Gastrocnemius medialis (tissue), 4 donors: Measurements from ENCODE around the gene NLRP6. TPM values are rescaled to one million over a fixed set of nuclear protein-coding genes. Genes with fewer than 3 reads are reported as not detected.
"Not testable (repeated sequence)": the region's sequence is repeated elsewhere in the genome, so short reads cannot be mapped to it uniquely, and the experiment has no call there.

Experiments used
- ATAC-seq, 2 donors: fragments of 150-250 bp; one replicate each; pipeline ENCODE4 v1.9.1; 2016
- DNase-seq, 2 donors: peaks; one replicate each; pipeline ENCODE4 v3.0.0-alpha.2; 2019
- H3K27ac ChIP-seq, 4 donors: fragments of 200-600 bp; sonication (generic); 1 replicate in 1 of 4; 2 replicates in 3 of 4; pipeline ENCODE4 v1.5.1; 2016 to 2018; ENCODE audit warnings: mild to moderate bottlenecking in 2 of 4, moderate library complexity in 1 of 4
- H3K27me3 ChIP-seq, 3 donors: fragments of 200-600 bp; sonication (generic) in 2 of 3; 1 replicate in 1 of 3; 2 replicates in 2 of 3; pipeline versions ENCODE4 v1.5.1 to v1.6.0; 2016 to 2019; ENCODE audit warnings: mild to moderate bottlenecking in 1 of 3, moderate library complexity in 1 of 3
- H3K36me3 ChIP-seq, 2 donors: fragments of 200-600 bp; sonication (generic) in 1 of 2; one replicate each; pipeline ENCODE4 v1.5.1; 2017 to 2018
- H3K4me1 ChIP-seq, 2 donors: fragments of 200-600 bp; sonication (generic) in 1 of 2; one replicate each; pipeline ENCODE4 v1.5.1; 2016 to 2017; ENCODE audit warnings: mild to moderate bottlenecking in 2 of 2
- H3K4me3 ChIP-seq, 4 donors: fragments of 200-600 bp; sonication (generic) in 3 of 4; 1 replicate in 1 of 4; 2 replicates in 3 of 4; pipeline ENCODE4 v1.5.1; 2016 to 2019; ENCODE audit warnings: mild to moderate bottlenecking in 2 of 4
- H3K9me3 ChIP-seq, 3 donors: fragments of 200-600 bp; sonication (generic) in 2 of 3; 1 replicate in 1 of 3; 2 replicates in 2 of 3; pipeline ENCODE4 v1.5.1; 2016 to 2019
- POLR2A ChIP-seq, 2 donors: fragments of 450-650 bp; IDR thresholded peaks; one replicate each; pipeline ENCODE4 v1.6.1; 2017; ENCODE audit warnings: antibody characterized with exemption in 2 of 2, mild to moderate bottlenecking in 2 of 2, moderate library complexity in 2 of 2
- in situ Hi-C, 4 donors: fragments of 200-750 bp; cut with MboI; loops; one replicate each; pipeline versions ENCODE4 v1.15.0 to v1.8.0; 2017; ENCODE audit warnings: low sequenced_read_pairs in 4 of 4
- intact Hi-C: fragments of 100-400 bp; cut with DNase I; formaldehyde crosslinking; loops from one replicate; pipeline ENCODE4 v1.15.1; 2023; ENCODE audit warnings: low total_unique reads
- total RNA-seq, 4 donors: library from RNA; depleted of rRNA; stranded (reverse); fragments of >200 nt; gene quantifications; one replicate each; pipeline versions ENCODE4 v1.1.0 to v1.2.3, GENCODE V29; 2016
- TF ChIP-seq, protein P1 (sequence below), 5 experiments: fragments of 450-650 bp in 3 of 5; fragments of 200-600 bp in 2 of 5; sonication (generic) in 2 of 5; IDR thresholded peaks in 4 of 5; conservative IDR thresholded peaks in 1 of 5; 1 replicate in 4 of 5; 2 replicates in 1 of 5; pipeline ENCODE4 v1.5.1; 2016 to 2019; ENCODE audit warnings: antibody characterized with exemption in 5 of 5, mild to moderate bottlenecking in 3 of 5, moderate library complexity in 3 of 5

The NLRP6 gene
- total RNA-seq, 4 donors from 2014 or later: 0.09 TPM; not detected in 3

DNA sequence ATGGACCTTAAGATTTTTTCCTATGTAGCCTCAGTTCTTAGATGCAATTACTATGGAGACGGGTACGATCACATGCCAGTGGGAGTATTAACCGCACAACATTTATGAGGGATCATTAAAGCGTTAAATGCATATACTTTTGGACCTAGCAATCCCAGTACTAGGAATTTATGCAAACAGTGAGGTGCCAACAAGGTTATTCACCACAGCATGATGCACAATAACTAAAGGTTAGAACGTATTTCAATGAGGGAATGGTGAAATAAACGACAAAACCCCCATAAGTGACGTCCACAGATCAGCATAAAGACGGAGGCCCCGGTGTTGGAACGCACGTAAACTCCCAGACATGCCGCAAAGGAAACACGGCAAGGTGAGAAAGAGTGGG, 42.6 kb upstream of the NLRP6 start:
- in situ Hi-C loops: no loop called here
- Histone ChIP-seq H3K27ac (peak overlapping the region; percentile 97 to 99 (median 97)), H3K4me3 (peak overlapping the region; percentile 88 to 100 (median 90)), H3K36me3 (peaks cover 0 to 10% of the 10 kb centered on the region in 2 donors), H3K4me1 (peaks cover 32% of the 10 kb centered on the region in 2 donors), H3K9me3 (no peaks in the 10 kb centered on the region), H3K27me3 (no peaks in the 10 kb centered on the region)
- TF ChIP-seq, protein P1, sequence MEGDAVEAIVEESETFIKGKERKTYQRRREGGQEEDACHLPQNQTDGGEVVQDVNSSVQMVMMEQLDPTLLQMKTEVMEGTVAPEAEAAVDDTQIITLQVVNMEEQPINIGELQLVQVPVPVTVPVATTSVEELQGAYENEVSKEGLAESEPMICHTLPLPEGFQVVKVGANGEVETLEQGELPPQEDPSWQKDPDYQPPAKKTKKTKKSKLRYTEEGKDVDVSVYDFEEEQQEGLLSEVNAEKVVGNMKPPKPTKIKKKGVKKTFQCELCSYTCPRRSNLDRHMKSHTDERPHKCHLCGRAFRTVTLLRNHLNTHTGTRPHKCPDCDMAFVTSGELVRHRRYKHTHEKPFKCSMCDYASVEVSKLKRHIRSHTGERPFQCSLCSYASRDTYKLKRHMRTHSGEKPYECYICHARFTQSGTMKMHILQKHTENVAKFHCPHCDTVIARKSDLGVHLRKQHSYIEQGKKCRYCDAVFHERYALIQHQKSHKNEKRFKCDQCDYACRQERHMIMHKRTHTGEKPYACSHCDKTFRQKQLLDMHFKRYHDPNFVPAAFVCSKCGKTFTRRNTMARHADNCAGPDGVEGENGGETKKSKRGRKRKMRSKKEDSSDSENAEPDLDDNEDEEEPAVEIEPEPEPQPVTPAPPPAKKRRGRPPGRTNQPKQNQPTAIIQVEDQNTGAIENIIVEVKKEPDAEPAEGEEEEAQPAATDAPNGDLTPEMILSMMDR (IDR thresholded peaks at IDR 0.05 in 4 of 5, conservative IDR thresholded peaks at IDR 0.05 in 1 of 5): no peak
- no peak for TF ChIP-seq POLR2A (IDR thresholded peaks at IDR 0.05)
- DNase-seq: no peak
- ATAC-seq: peak; percentile 22 to 25
- intact Hi-C loops: loop anchor here (5.0 kb wide), 1 partner anchor 52 kb away; the partner anchor contains the start of gene PGGHG

DNA sequence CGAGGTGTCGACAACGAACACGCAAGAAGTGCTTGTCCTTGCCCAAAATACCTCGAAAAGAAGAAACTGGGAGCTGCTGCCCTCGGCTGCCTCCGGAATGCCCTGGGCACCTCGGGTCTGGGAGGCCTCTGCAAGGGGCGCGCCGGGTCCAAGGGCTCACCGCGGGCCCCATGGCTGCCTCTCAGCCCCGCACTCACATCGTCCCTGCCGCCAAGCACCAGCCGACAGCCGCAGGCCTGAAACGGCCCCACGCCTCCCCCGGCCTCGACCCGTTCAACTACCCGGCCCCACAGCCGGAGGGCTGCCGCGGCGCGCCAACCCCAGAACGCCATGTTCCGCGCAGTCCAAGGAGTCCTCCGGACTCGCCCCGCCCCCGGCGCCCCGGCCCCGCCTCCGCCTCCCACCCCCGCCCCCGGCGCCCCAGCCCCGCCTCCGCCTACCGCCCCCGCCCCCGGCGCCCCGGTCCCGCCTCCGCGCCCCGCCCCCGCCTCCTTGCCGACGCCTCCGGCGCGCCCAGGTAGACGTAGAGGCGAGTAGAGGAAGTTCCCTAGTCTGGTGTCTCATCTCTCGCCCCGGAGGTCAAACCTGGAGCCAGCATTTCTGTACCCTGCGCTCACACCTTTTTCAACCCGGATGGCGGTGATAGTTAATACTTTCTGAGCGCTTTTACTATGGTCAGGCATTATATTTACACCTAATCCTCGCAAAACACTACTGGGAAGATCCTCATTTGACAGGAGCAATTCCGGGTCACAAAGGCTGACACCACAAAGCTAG, 42.0 kb upstream of the NLRP6 start, which contains the start of gene SIRT3:
SIRT3 (minus strand) TSS at position 346 of the 777 bp plus-strand sequence; CDS start at position 332, 14 bp downstream.
- Histone ChIP-seq H3K27me3 (no peaks in the 10 kb centered on the region), H3K4me1 (peaks cover 33 to 34% of the 10 kb centered on the region in 2 donors), H3K4me3 (peak within 1 kb of the TSS; percentile 88 to 100 (median 98)), H3K9me3 (no peaks in the 10 kb centered on the region), H3K27ac (peak within 1 kb of the TSS; percentile 97 to 99 (median 97)), H3K36me3 (peaks cover 0 to 15% of the 10 kb centered on the region in 2 donors)
- in situ Hi-C loops (no loop called here), intact Hi-C loops (loop anchor here (1.0 to 5.0 kb wide), 5 partner anchors 28 to 282 kb away; partner anchors contain the start of genes PGGHG and RNH1)
- peak; percentile 77 to 84 for DNase-seq
- peak; percentile 93 to 95 for ATAC-seq
- TF ChIP-seq, protein P1 (IDR thresholded peaks at IDR 0.05 in 4 of 5, conservative IDR thresholded peaks at IDR 0.05 in 1 of 5): peak; percentile 15 to 44 (median 39)
- TF ChIP-seq POLR2A (IDR thresholded peaks at IDR 0.05): peak in 1 of 2 donors; percentile 67

DNA sequence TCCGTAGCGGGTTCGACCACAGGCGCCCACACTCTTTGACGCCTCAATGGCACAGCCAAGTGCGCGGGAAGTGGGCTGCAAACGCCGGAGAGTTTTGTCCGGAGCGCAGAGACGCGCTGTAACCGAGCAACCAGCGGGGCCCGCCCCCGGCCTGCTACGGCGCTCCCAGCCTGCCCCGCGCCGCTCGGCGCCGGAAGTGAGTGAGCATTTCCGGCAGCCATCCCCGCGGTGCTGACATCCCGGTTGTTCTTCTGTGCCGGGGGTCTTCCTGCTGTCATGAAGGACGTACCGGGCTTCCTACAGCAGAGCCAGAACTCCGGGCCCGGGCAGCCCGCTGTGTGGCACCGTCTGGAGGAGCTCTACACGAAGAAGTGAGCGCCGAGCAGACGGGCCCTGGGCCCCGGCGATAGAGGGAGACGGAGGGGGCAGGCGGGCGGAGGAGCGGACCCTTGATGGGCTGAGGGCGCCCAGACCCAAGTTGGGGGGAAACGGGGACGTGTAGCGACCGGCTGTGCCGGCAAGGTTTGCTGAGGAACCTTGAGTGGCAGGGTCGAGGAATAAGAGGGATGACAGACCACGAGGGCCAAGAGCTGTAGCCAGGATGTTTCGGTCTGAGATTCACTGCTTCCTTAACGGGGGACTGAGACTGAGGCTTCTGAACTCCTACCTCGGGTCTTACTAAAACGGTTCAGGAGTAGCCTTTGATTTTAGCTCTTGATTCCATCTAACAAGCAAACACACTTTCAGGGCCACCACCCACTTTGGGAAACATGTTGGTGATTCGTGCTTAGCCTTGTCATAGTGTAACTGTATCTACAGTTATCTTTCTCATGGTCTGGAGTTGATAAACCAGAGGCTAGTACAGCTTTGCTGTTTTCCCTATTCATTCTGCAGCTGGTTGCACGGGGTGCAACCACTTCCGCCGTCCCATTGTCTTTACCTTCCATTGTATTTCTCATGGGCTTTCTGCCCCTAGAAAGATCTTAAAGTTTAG, 41.1 kb upstream of the NLRP6 start, which contains the start of gene PSMD13:
PSMD13 (plus strand) TSS at position 203 of the 994 bp plus-strand sequence; CDS start at position 277, 74 bp downstream.
- intact Hi-C loops: loop anchor here (1.0 to 5.0 kb wide), 5 partner anchors 29 to 281 kb away; partner anchors contain the start of genes PGGHG and RNH1
- peak; percentile 71 to 94 for TF ChIP-seq POLR2A (IDR thresholded peaks at IDR 0.05)
- TF ChIP-seq, protein P1 (IDR thresholded peaks at IDR 0.05 in 4 of 5, conservative IDR thresholded peaks at IDR 0.05 in 1 of 5): no peak
- H3K9me3 ChIP-seq: no peaks in the 10 kb centered on the region
- peak within 1 kb of the TSS; percentile 88 to 100 (median 98) for H3K4me3 ChIP-seq
- H3K27me3 ChIP-seq: no peaks in the 10 kb centered on the region
- peak within 1 kb of the TSS; percentile 97 to 99 (median 97) for H3K27ac ChIP-seq
- in situ Hi-C loops: no loop called here
- peak; percentile 57 to 78 for DNase-seq
- ATAC-seq: peak; percentile 87 to 91
- peaks cover 0 to 18% of the 10 kb centered on the region in 2 donors for H3K36me3 ChIP-seq
- peaks cover 42 to 43% of the 10 kb centered on the region in 2 donors for H3K4me1 ChIP-seq

DNA sequence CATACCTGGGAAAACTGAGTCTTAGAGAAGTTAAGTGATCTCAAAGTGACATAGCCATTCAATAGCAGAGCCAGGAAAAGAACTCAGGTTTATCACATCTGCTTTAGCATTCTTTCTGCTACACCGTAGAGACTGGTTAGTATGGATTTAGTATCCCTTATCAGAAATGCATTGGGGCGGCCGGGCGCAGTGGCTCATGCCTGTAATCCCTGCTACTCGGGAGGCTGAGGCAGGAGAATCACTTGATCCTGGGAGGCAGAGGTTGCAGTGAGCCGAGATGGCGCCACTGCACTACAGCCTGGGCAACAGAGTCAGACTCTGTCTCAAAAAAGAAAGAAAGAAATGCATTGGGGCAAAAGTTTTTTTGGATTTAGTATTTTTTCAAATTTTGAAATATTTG, 39.9 kb upstream of the NLRP6 start:
- DNase-seq, H3K27me3 ChIP-seq, H3K9me3 ChIP-seq, in situ Hi-C loops, ATAC-seq: not testable (repeated sequence)
- Histone ChIP-seq H3K27ac (peak overlapping the region in 3 of 4 donors; percentile 97 to 99 (median 97)), H3K36me3 (peaks cover 0 to 30% of the 10 kb centered on the region in 2 donors), H3K4me1 (peaks cover 48 to 49% of the 10 kb centered on the region in 2 donors), H3K4me3 (peak overlapping the region; percentile 88 to 100 (median 98))
- intact Hi-C loops: loop anchor here (5.0 kb wide), 1 partner anchor 49 kb away; the partner anchor contains the start of gene PGGHG
